Lower leg skin (tissue), 4 donors: ENCODE data around the gene SUN1. TPM values are rescaled to one million over a fixed set of nuclear protein-coding genes. Genes with fewer than 3 reads are reported as not detected.
"Not testable (repeated sequence)": the region's sequence is repeated elsewhere in the genome, so short reads cannot be mapped to it uniquely, and the experiment has no call there.

ENCODE experiments used
- DNase-seq, 2 donors: peaks; one replicate each; pipeline ENCODE4 v3.0.0-alpha.2; 2019; ENCODE audit warnings: low spot score in 2 of 2
- H3K4me3 ChIP-seq: fragments of 200-600 bp; sonication (generic); 2 replicates; pipeline ENCODE4 v1.5.1; 2017; ENCODE audit warnings: mild to moderate bottlenecking, low read depth; ENCODE audit not compliant: poor library complexity, severe bottlenecking
- CTCF ChIP-seq, 3 donors: fragments of 450-650 bp; IDR thresholded peaks; one replicate each; pipeline ENCODE4 v1.5.1; 2016; ENCODE audit warnings: antibody characterized with exemption in 3 of 3, mild to moderate bottlenecking in 3 of 3, moderate library complexity in 2 of 3
- POLR2A ChIP-seq, 2 donors: fragments of 450-650 bp; IDR thresholded peaks; one replicate each; pipeline ENCODE4 v1.6.1; 2016 to 2017; ENCODE audit warnings: antibody characterized with exemption in 2 of 2, mild to moderate bottlenecking in 1 of 2, moderate library complexity in 1 of 2
- WGBS, 2 donors: methylation state at CpG; one replicate each; pipeline ENCODE4 v1.1.5; 2018; 5-methylcytosine and 5-hydroxymethylcytosine counted together
- intact Hi-C: fragments of 100-400 bp; cut with DNase I; formaldehyde crosslinking; loops from one replicate; pipeline ENCODE4 v1.15.0; 2023; ENCODE audit warnings: low total_unique reads
- total RNA-seq, 4 donors: library from RNA; depleted of rRNA; stranded (reverse); fragments of >200 nt; gene quantifications; one replicate each; pipeline ENCODE4 v1.1.0, GENCODE V29; 2016

SUN1 gene
- total RNA-seq, 4 donors from 2014 or later = 265 to 429 (median 271) TPM

GRCh38 chr7:908159-908581 lies 75.9 kb downstream of the SUN1 start:
- no peak overlapping the region for H3K4me3 ChIP-seq
- no peak for DNase-seq
- TF ChIP-seq CTCF (IDR thresholded peaks at IDR 0.05) (no peak), POLR2A (IDR thresholded peaks at IDR 0.05) (no peak)
- intact Hi-C loops = no loop called here
- WGBS, 2 donors = 77 to 84% methylated on average over 11 to 12 of the region's 12 CpGs

GRCh38 chr7:908591-909357 lies 76.5 kb downstream of the SUN1 start:
- intact Hi-C loops, DNase-seq, H3K4me3 ChIP-seq: not testable (repeated sequence)
- WGBS, 2 donors = 13 to 43% methylated on average over 11 to 12 of the region's 73 CpGs

GRCh38 chr7:909358-910329 lies 77.4 kb downstream of the SUN1 start:
- TF ChIP-seq POLR2A (IDR thresholded peaks at IDR 0.05) = no peak
- no peak for TF ChIP-seq CTCF (IDR thresholded peaks at IDR 0.05)
- H3K4me3 ChIP-seq = no peak overlapping the region
- intact Hi-C loops = no loop called here
- 33 to 47% methylated on average over 44 to 58 of the region's 58 CpGs for WGBS, 2 donors
- DNase-seq = peak; percentile 75 to 94

GRCh38 chr7:910441-910861 lies 78.2 kb downstream of the SUN1 start:
- 82 to 87% methylated on average over 10 to 11 of the region's 11 CpGs for WGBS, 2 donors
- intact Hi-C loops = no loop called here
- no peak for DNase-seq
- TF ChIP-seq POLR2A (IDR thresholded peaks at IDR 0.05) = no peak
- no peak for TF ChIP-seq CTCF (IDR thresholded peaks at IDR 0.05)
- H3K4me3 ChIP-seq = no peak overlapping the region

- no peak for DNase-seq
- WGBS, 2 donors = 84 to 85% methylated on average over 14 to 19 of the region's 19 CpGs
- no peak for TF ChIP-seq CTCF (IDR thresholded peaks at IDR 0.05)
- TF ChIP-seq POLR2A (IDR thresholded peaks at IDR 0.05) = no peak
- H3K4me3 ChIP-seq = no peak overlapping the region
- intact Hi-C loops = no loop called here
These were observed 78.7 kb downstream of the SUN1 start for GRCh38 chr7:910931-911431.
